ENCODE data around the gene CMTM4.

DNA sequence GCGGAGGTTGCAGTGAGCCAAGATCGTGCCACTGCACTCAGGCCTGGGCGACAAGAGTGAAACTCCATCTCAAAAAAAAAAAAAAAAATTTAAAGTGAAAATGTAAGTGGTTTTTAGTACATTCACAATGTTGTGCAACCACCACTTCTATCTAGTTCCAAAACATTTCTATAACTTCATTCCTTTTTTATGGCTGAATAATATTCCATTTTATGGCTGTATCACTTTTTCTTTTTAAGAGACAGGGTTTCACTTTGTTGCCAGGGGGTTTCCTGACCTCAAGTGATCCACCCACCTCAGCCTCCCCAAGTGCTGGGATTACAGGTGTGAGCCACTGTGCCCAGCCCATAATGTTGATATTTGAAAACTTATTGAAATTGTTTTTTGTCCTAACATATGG is 103.7 kb downstream of the CMTM4 start:
- TF ChIP-seq, protein P1, sequence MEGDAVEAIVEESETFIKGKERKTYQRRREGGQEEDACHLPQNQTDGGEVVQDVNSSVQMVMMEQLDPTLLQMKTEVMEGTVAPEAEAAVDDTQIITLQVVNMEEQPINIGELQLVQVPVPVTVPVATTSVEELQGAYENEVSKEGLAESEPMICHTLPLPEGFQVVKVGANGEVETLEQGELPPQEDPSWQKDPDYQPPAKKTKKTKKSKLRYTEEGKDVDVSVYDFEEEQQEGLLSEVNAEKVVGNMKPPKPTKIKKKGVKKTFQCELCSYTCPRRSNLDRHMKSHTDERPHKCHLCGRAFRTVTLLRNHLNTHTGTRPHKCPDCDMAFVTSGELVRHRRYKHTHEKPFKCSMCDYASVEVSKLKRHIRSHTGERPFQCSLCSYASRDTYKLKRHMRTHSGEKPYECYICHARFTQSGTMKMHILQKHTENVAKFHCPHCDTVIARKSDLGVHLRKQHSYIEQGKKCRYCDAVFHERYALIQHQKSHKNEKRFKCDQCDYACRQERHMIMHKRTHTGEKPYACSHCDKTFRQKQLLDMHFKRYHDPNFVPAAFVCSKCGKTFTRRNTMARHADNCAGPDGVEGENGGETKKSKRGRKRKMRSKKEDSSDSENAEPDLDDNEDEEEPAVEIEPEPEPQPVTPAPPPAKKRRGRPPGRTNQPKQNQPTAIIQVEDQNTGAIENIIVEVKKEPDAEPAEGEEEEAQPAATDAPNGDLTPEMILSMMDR (IDR thresholded peaks at IDR 0.05): no peak
- TF ChIP-seq POLR2AphosphoS5 (IDR thresholded peaks at IDR 0.05): no peak

All from gastroesophageal sphincter (tissue), 3 donors.